GM12878 (cell line): Measurements from ENCODE around the gene H1-8. TPM values are rescaled to one million over a fixed set of nuclear protein-coding genes. Genes with fewer than 3 reads are reported as not detected.

ENCODE experiments used
- ATAC-seq: fragments of 200-7000 bp; cut with Tn5 transposase; 3 replicates; pipeline ENCODE4 v1.9.1; 2020; ENCODE audit warnings: mild to moderate bottlenecking, moderate library complexity
- BruUV-seq: library from RNA; stranded (reverse); fragments of 400-500 nt; replicated peaks from 2 replicates; lab custom pipeline; 2021; lab: Mats Ljungman, UMichigan
- CTCF ChIA-PET: fragments of 300-600 bp; sonication (Branson Sonifier 250); formaldehyde crosslinking; extraction: SDS; loops from one replicate; lab custom pipeline; 2021; ENCODE audit warnings: inconsistent platforms; lab: Yijun Ruan, JAX
- POLR2A ChIA-PET: fragments of 350-600 bp; formaldehyde crosslinking; extraction: SDS; loops from one replicate; lab custom pipeline; 2021; ENCODE audit warnings: inconsistent platforms; lab: Charles Lee
- RAD21 ChIA-PET: fragments of 300-600 bp; sonication (Branson Sonifier 250); formaldehyde crosslinking; loops from one replicate; lab custom pipeline; 2023; ENCODE audit warnings: antibody characterized with exemption; ENCODE audit not compliant: unreplicated experiment; lab: Charles Lee
- SMC1A ChIA-PET: fragments of 300-600 bp; sonication (Branson Sonifier 250); formaldehyde crosslinking; loops from one replicate; lab custom pipeline; 2023; ENCODE audit not compliant: unreplicated experiment, uncharacterized antibody; lab: Charles Lee
- DNase-seq: peaks from one replicate; pipeline ENCODE4 v3.0.0-alpha.2; 2011; ENCODE audit warnings: low read depth, low spot score
- FAIRE-seq: peaks from 3 replicates; lab custom pipeline; 2011; peaks lifted over from hg19 to GRCh38; lab: Jason Lieb, UNC
- H2AFZ ChIP-seq: 2 replicates; pipeline ENCODE4 v1.6.0; 2011; ENCODE audit warnings: low read depth, low read length, control low read depth; ENCODE audit not compliant: control insufficient read depth
- H3K27ac ChIP-seq: 2 replicates; pipeline ENCODE4 v1.5.1; 2011; ENCODE audit warnings: control low read depth; ENCODE audit not compliant: control insufficient read depth, insufficient read depth
- H3K27me3 ChIP-seq, 2 experiments: replicated peaks in 1 of 2; 2 replicates each; pipeline versions ENCODE4 v1.6.0 to v1.6.1; 2011; ENCODE audit warnings: low read length in 1 of 2; ENCODE audit not compliant: control insufficient read depth in 2 of 2, insufficient read depth in 2 of 2
- H3K36me3 ChIP-seq, 2 experiments: 2 replicates each; pipeline ENCODE4 v1.5.1; 2011; ENCODE audit warnings: low read length in 1 of 2; ENCODE audit not compliant: control insufficient read depth in 2 of 2, insufficient read depth in 2 of 2
- H3K4me1 ChIP-seq: 2 replicates; pipeline ENCODE4 v1.6.1; 2011; ENCODE audit warnings: mild to moderate bottlenecking, low read length, moderate library complexity, mixed read lengths; ENCODE audit not compliant: control insufficient read depth, insufficient read depth
- H3K4me2 ChIP-seq: 2 replicates; pipeline ENCODE4 v1.6.0; 2011; ENCODE audit warnings: control low read depth; ENCODE audit not compliant: control insufficient read depth, insufficient read depth
- H3K4me3 ChIP-seq: fragments of 200-600 bp; sonication (generic); 2 replicates; pipeline ENCODE4 v1.5.1; 2016
- H3K79me2 ChIP-seq: 2 replicates; pipeline ENCODE4 v1.6.0; 2011; ENCODE audit warnings: low read length; ENCODE audit not compliant: control insufficient read depth, insufficient read depth
- H3K9ac ChIP-seq: 2 replicates; pipeline ENCODE4 v1.8.0; 2011; ENCODE audit warnings: low read length, control low read depth, mixed read lengths; ENCODE audit not compliant: control insufficient read depth, insufficient read depth
- H3K9me3 ChIP-seq: replicated peaks from 3 replicates; pipeline ENCODE4 v1.5.1; 2011; ENCODE audit warnings: mild to moderate bottlenecking, low read length; ENCODE audit not compliant: control insufficient read depth, insufficient read depth
- H4K20me1 ChIP-seq: 2 replicates; pipeline ENCODE4 v1.6.0; 2011; ENCODE audit not compliant: control insufficient read depth, insufficient read depth
- GATAD2B ChIP-seq: fragments of 450-650 bp; conservative IDR thresholded peaks from 2 replicates; pipeline ENCODE4 v1.6.1; 2017; ENCODE audit warnings: low read depth, mild to moderate bottlenecking, moderate library complexity
- IKZF2 ChIP-seq, 2 experiments: fragments of 450-650 bp; IDR thresholded peaks; 2 replicates each; pipeline ENCODE4 v1.6.1; 2017; ENCODE audit warnings: mild to moderate bottlenecking in 2 of 2, moderate library complexity in 2 of 2
- MEF2A ChIP-seq: IDR thresholded peaks from 2 replicates; pipeline ENCODE4 v1.6.1; 2011; ENCODE audit warnings: low read depth, mild to moderate bottlenecking, low read length, moderate library complexity; ENCODE audit not compliant: insufficient read depth
- POLR2A ChIP-seq: IDR thresholded peaks from 2 replicates; pipeline ENCODE4 v1.6.1; 2011; ENCODE audit warnings: low read depth, mild to moderate bottlenecking, low read length
- POLR2AphosphoS2 ChIP-seq: IDR thresholded peaks from 2 replicates; pipeline ENCODE4 v1.6.1; 2011; ENCODE audit warnings: low read depth, mild to moderate bottlenecking, low read length, improper control_type of control experiment, moderate library complexity
- STAT3 ChIP-seq: IDR thresholded peaks from 2 replicates; pipeline ENCODE4 v1.6.1; 2011; ENCODE audit warnings: low read depth, low read length, improper control_type of control experiment
- TCF12 ChIP-seq: IDR thresholded peaks from 2 replicates; pipeline ENCODE4 v1.6.1; 2011; ENCODE audit warnings: low read depth, mild to moderate bottlenecking, low read length
- WGBS: methylation state at CpG from one replicate; pipeline ENCODE4 v1.1.6; 2016; ENCODE audit warnings: low lambda C conversion rate; ENCODE audit not compliant: insufficient replicate concordance, insufficient coverage; ENCODE audit errors: missing lambda C conversion rate; 5-methylcytosine and 5-hydroxymethylcytosine counted together
- in situ Hi-C: fragments of 300-500 bp; cut with MboI; formaldehyde crosslinking; loops from 9 replicates; pipeline ENCODE4 v1.14.3; 2018; ENCODE audit warnings: mixed read lengths
- intact Hi-C: fragments of 100-400 bp; cut with micrococcal nuclease; formaldehyde crosslinking; loops from one replicate; pipeline ENCODE4 v1.14.2; 2022; ENCODE audit not compliant: unreplicated experiment
- polyA plus RNA-seq, 11 experiments: library from polyadenylated mRNA; depleted of rRNA in 4 of 11; unstranded in 6 of 11; stranded (reverse) in 5 of 11; fragments of >200 nt; fragmentation: Nextera tagmentation in 4 of 11; fragmentation: Illumina TruSeq in 1 of 11; extraction: Ambion mirVana in 4 of 11; extraction: Trizol in 1 of 11; gene quantifications; 1 replicate in 1 of 11; 2 replicates in 10 of 11; pipeline versions ENCODE4 v1.2.1 to v1.2.3, GENCODE V29; 2011 to 2016; ENCODE audit warnings: inconsistent platforms in 2 of 11, missing spikeins in 2 of 11, low read depth in 1 of 11
- total RNA-seq, 4 experiments: library from RNA; depleted of rRNA in 3 of 4; stranded (reverse); fragments of >200 nt in 3 of 4; fragmentation: Illumina TruSeq in 1 of 4; extraction: Trizol in 1 of 4; gene quantifications; 2 replicates each; pipeline versions ENCODE4 v1.2.1 to v1.2.3, GENCODE V29; 2013 to 2021
- TF ChIP-seq, protein P1 (sequence below): fragments of 450-650 bp; IDR thresholded peaks from 2 replicates; pipeline ENCODE4 v1.6.1; 2016; ENCODE audit warnings: mild to moderate bottlenecking

Gene H1-8
- total and polyA plus RNA-seq, 10 of the 15 experiments (the other 5 are each of a cell fraction or from before 2014, with no cell fraction given) = not detected

DNA sequence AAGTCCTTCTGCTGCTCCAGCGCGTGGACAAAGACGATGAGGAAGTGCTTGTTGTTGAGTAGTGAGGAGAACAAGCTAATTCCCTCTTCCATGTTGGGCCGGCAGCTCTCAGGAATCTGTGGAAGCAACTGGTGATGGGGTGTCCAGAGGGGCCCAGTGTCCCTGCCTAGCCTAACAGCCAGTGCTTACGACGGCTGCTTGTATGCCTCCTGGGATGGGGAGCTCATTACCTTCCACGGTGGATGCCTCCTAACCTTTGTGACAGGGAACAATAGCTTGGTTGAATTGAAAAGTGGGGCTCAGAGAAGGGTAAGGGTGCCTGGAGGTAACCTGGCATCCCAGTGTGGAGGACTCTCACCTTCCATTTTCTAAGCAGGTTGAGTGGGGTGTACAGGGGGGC, 22.9 kb downstream of the H1-8 start (continued):
- TF ChIP-seq IKZF2 (IDR thresholded peaks at IDR 0.05) (no peak), POLR2A (no peak), STAT3 (no peak)

DNA sequence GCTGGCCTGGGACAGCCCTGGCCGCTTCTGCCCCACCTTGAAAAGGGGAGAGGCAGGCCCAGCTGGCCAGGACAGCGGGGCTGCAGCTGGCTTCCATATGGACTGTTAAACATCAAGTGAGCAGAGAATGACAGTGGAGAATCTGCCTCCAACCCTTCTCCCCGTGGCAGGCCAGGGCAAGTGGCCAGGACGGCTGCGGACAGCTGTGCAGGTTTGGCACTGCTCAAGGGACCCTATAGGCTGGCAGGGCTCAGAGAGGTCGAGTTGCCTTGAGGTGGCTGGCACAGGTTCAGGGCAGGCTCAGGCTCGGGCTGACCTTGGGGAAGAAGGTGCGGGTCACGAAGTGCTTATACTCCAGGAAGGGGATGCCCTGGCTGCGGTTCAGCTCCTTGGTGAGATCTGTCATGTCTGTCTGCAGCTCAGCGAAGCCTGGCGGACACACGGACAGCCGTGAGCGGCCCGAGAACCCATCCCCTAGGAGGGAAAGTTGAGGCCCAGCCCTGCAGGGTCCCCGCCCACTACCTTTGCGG, 24.3 kb downstream of the H1-8 start:
- FAIRE-seq (no peak), ATAC-seq (no peak), DNase-seq (no peak)
- RAD21 ChIA-PET = interaction anchor here (1.7 kb wide), 1 partner anchor 77 kb away, joined by 4 read pairs; no protein-coding TSS in a partner anchor
- Histone ChIP-seq H3K27ac (no peak overlapping the region), H4K20me1 (no peaks in the 10 kb centered on the region), H3K9me3 (no peaks in the 10 kb centered on the region), H3K4me1 (no peaks in the 10 kb centered on the region), H3K9ac (no peak overlapping the region), H3K36me3 (no peaks in the 10 kb centered on the region), H3K79me2 (no peaks in the 10 kb centered on the region), H3K4me3 (no peak overlapping the region), H3K4me2 (no peak overlapping the region), H2AFZ (no peak overlapping the region), H3K27me3 (no peaks in the 10 kb centered on the region)
- intact Hi-C loops = no loop called here
- POLR2A ChIA-PET = no interaction called here
- TF ChIP-seq, protein P1, sequence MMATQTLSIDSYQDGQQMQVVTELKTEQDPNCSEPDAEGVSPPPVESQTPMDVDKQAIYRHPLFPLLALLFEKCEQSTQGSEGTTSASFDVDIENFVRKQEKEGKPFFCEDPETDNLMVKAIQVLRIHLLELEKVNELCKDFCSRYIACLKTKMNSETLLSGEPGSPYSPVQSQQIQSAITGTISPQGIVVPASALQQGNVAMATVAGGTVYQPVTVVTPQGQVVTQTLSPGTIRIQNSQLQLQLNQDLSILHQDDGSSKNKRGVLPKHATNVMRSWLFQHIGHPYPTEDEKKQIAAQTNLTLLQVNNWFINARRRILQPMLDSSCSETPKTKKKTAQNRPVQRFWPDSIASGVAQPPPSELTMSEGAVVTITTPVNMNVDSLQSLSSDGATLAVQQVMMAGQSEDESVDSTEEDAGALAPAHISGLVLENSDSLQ = no peak
- TF ChIP-seq GATAD2B (no peak), MEF2A (no peak), TCF12 (no peak), POLR2AphosphoS2 (no peak)
- CTCF ChIA-PET = no interaction called here
- in situ Hi-C loops = no loop called here
- no TSS peak for BruUV-seq
- SMC1A ChIA-PET = no interaction called here
- 51% methylated on average over 18 of the region's 18 CpGs for whole genome bisulfite sequencing
